ENCODE data around the gene PLBD1.
A peak's percentile ranks its signal among the peaks of the same experiment; 100 is the strongest.

The PLBD1 gene, protein sequence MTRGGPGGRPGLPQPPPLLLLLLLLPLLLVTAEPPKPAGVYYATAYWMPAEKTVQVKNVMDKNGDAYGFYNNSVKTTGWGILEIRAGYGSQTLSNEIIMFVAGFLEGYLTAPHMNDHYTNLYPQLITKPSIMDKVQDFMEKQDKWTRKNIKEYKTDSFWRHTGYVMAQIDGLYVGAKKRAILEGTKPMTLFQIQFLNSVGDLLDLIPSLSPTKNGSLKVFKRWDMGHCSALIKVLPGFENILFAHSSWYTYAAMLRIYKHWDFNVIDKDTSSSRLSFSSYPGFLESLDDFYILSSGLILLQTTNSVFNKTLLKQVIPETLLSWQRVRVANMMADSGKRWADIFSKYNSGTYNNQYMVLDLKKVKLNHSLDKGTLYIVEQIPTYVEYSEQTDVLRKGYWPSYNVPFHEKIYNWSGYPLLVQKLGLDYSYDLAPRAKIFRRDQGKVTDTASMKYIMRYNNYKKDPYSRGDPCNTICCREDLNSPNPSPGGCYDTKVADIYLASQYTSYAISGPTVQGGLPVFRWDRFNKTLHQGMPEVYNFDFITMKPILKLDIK

DNA sequence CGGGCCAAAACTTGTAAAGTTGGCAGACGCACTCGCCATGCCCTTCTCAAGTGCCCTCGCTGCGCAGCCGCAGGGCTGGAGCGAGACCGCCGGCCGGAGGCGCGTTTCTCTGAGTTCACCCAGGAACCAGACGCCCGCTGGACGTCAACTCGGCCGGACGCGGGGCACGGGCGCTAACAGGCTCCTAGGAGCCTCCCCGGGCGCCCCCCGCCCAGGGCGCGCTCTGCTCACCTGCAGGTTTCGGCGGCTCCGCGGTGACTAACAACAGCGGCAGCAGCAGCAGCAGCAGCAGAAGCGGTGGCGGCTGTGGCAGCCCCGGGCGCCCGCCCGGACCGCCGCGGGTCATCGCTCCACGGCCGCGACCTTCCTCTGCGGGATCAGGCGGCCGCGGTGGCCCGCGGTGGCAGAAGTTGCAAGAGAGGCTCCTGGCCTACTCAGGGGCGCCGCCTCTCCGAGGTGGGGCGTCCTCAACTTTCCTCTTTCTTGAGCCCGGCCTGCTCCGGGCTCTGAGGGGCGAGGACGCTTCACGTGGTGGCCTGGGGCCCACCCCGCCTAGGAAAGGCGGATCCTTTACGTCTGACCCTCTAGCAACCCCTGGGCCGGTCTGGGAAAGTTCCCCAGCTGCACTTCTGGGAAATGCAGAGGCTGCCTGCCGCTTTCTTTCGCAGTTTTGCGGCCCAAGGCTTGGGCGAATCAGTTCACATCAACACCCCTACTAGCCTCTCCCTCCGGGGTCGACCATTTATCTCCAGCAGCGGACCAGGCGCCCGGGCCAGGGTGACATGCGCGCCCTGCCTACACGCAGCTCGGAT lies at the start of gene PLBD1:
PLBD1 (minus strand) TSS at position 533 of the 812 bp plus-strand sequence; CDS start at position 346, 187 bp downstream.
- H3K27me3 ChIP-seq (ENCODE audit: control insufficient read depth, insufficient read depth, low read length), result no peaks in the 10 kb centered on the region
- H3K9ac ChIP-seq (ENCODE audit: low read length), result peak within 1 kb of the TSS; percentile 19
- H3K36me3 ChIP-seq (ENCODE audit: control insufficient read depth, insufficient read depth, low read length), result no peaks in the 10 kb centered on the region
- H3K4me3 ChIP-seq (ENCODE audit: low read length), result peak within 1 kb of the TSS; percentile 52
- no peaks in the 10 kb centered on the region for H3K4me1 ChIP-seq (ENCODE audit: control insufficient read depth, insufficient read depth, low read length)
- peak within 1 kb of the TSS; percentile 50 for H3K27ac ChIP-seq (ENCODE audit: low read depth, low read length)

GRCh38 chr12:14614704-14615121 lies 47.0 kb upstream of the PLBD1 start:
- no peak overlapping the region for H3K27ac ChIP-seq (ENCODE audit: low read depth, low read length)
- H3K9ac ChIP-seq (ENCODE audit: low read length), result no peak overlapping the region
- H3K27me3 ChIP-seq (ENCODE audit: control insufficient read depth, insufficient read depth, low read length), result no peaks in the 10 kb centered on the region
- H3K4me1 ChIP-seq (ENCODE audit: control insufficient read depth, insufficient read depth, low read length), result peaks cover 8% of the 10 kb centered on the region
- no peak overlapping the region for H3K4me3 ChIP-seq (ENCODE audit: low read length)
- peaks cover 4% of the 10 kb centered on the region for H3K36me3 ChIP-seq (ENCODE audit: control insufficient read depth, insufficient read depth, low read length)

DNA sequence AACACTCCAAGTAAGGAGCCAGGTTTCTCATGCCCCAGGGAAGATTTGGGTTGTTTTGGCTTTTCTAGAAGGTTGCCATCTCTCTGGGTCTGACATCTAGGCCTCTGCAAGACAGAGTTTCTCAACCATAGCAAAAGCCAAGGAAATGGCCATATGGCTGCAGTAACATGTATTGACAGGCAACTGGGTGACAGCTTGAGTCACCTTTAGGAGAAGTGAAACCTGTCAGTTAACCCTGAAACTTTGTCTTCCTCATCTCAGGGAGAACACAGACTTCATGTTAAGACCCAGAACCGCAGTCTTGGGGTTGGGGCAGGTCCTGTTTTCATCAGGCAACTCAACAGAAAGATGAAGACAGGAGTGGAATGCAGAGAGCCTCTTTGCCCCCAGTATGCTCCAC lies 46.0 kb upstream of the PLBD1 start:
- H3K9ac ChIP-seq (ENCODE audit: low read length), result no peak overlapping the region
- no peak overlapping the region for H3K4me3 ChIP-seq (ENCODE audit: low read length)
- peak overlapping the region; percentile 33 for H3K27ac ChIP-seq (ENCODE audit: low read depth, low read length)
- peaks cover 8% of the 10 kb centered on the region for H3K4me1 ChIP-seq (ENCODE audit: control insufficient read depth, insufficient read depth, low read length)
- peaks cover 4% of the 10 kb centered on the region for H3K36me3 ChIP-seq (ENCODE audit: control insufficient read depth, insufficient read depth, low read length)
- H3K27me3 ChIP-seq (ENCODE audit: control insufficient read depth, insufficient read depth, low read length), result no peaks in the 10 kb centered on the region

DNA sequence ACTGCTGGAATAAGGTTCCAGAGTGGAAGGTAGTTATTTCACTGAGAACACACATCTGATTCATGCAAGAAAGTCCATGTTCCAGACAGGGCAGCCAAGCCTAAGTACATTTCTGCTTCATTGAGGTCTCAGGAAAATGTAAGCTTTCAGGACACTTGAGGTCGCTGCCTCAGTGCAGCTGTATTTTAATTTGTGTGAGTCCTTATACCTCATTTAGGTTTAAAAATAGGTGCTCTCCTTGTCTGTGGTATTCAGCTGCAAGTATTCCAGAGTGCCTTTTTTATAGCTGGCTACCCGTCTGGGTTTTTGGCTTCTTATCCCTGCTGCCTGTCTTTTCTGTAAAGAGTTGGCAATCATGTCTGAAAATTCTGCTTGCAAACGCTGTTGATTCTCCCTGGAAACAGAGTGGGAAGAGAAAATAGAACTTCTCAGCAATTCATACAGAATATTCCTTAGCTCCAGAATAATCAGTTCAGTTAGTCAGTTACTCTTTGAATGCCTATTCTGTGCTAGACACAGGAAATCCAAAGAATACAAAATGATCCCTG lies 45.3 kb upstream of the PLBD1 start:
- Histone ChIP-seq H3K27me3 (ENCODE audit: control insufficient read depth, insufficient read depth, low read length) (no peaks in the 10 kb centered on the region), H3K36me3 (ENCODE audit: control insufficient read depth, insufficient read depth, low read length) (peaks cover 4% of the 10 kb centered on the region), H3K4me1 (ENCODE audit: control insufficient read depth, insufficient read depth, low read length) (peaks cover 8% of the 10 kb centered on the region), H3K4me3 (ENCODE audit: low read length) (no peak overlapping the region), H3K9ac (ENCODE audit: low read length) (no peak overlapping the region), H3K27ac (ENCODE audit: low read depth, low read length) (peak overlapping the region; percentile 33)

GRCh38 chr12:14612250-14612649 lies 44.6 kb upstream of the PLBD1 start:
- H3K27ac ChIP-seq (ENCODE audit: low read depth, low read length), result no peak overlapping the region
- H3K4me1 ChIP-seq (ENCODE audit: control insufficient read depth, insufficient read depth, low read length), result peaks cover 8% of the 10 kb centered on the region
- peaks cover 4% of the 10 kb centered on the region for H3K36me3 ChIP-seq (ENCODE audit: control insufficient read depth, insufficient read depth, low read length)
- no peaks in the 10 kb centered on the region for H3K27me3 ChIP-seq (ENCODE audit: control insufficient read depth, insufficient read depth, low read length)
- H3K9ac ChIP-seq (ENCODE audit: low read length), result no peak overlapping the region
- H3K4me3 ChIP-seq (ENCODE audit: low read length), result no peak overlapping the region

- Histone ChIP-seq H3K4me3 (ENCODE audit: low read length) (no peak overlapping the region), H3K27ac (ENCODE audit: low read depth, low read length) (no peak overlapping the region), H3K27me3 (ENCODE audit: control insufficient read depth, insufficient read depth, low read length) (no peaks in the 10 kb centered on the region)
These were observed 44.0 kb upstream of the PLBD1 start for GRCh38 chr12:14611640-14612203.

DNA sequence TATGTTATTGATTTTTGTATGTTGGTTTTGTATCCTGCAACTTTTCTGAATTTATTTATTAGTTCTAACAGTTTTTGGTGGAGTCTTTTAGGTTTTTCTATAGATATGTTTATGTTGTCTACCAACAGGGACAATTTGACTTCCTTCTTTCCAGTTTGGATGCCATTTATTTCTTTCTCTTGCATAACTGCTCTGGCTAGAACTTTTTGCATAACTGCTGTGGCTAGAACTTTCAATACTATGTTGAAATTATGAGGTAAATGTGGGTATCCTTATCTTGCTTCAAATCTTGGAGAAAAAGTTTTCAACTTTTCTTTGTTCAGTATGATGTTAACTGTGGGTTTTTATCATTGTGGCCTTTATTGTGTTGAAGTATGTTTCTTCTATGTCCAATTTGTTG lies 39.9 kb upstream of the PLBD1 start:
- H3K27ac ChIP-seq (ENCODE audit: low read depth, low read length), result no peak overlapping the region
- H3K36me3 ChIP-seq (ENCODE audit: control insufficient read depth, insufficient read depth, low read length), result no peaks in the 10 kb centered on the region
- H3K4me3 ChIP-seq (ENCODE audit: low read length), result no peak overlapping the region
- H3K27me3 ChIP-seq (ENCODE audit: control insufficient read depth, insufficient read depth, low read length), result no peaks in the 10 kb centered on the region
- no peak overlapping the region for H3K9ac ChIP-seq (ENCODE audit: low read length)
- peaks cover 2% of the 10 kb centered on the region for H3K4me1 ChIP-seq (ENCODE audit: control insufficient read depth, insufficient read depth, low read length)

More at GRCh38 chr12:14611640-14612203, 44.0 kb upstream of the PLBD1 start:
- Histone ChIP-seq H3K4me1 (ENCODE audit: control insufficient read depth, insufficient read depth, low read length) (peaks cover 8% of the 10 kb centered on the region), H3K9ac (ENCODE audit: low read length) (no peak overlapping the region), H3K36me3 (ENCODE audit: control insufficient read depth, insufficient read depth, low read length) (peaks cover 4% of the 10 kb centered on the region)

- no peaks in the 10 kb centered on the region for H3K4me1 ChIP-seq (ENCODE audit: control insufficient read depth, insufficient read depth, low read length)
- H3K27ac ChIP-seq (ENCODE audit: low read depth, low read length), result no peak overlapping the region
- no peak overlapping the region for H3K9ac ChIP-seq (ENCODE audit: low read length)
- H3K4me3 ChIP-seq (ENCODE audit: low read length), result no peak overlapping the region
- no peaks in the 10 kb centered on the region for H3K36me3 ChIP-seq (ENCODE audit: control insufficient read depth, insufficient read depth, low read length)
- no peaks in the 10 kb centered on the region for H3K27me3 ChIP-seq (ENCODE audit: control insufficient read depth, insufficient read depth, low read length)
These were observed 37.8 kb upstream of the PLBD1 start for GRCh38 chr12:14605401-14605989.

DNA sequence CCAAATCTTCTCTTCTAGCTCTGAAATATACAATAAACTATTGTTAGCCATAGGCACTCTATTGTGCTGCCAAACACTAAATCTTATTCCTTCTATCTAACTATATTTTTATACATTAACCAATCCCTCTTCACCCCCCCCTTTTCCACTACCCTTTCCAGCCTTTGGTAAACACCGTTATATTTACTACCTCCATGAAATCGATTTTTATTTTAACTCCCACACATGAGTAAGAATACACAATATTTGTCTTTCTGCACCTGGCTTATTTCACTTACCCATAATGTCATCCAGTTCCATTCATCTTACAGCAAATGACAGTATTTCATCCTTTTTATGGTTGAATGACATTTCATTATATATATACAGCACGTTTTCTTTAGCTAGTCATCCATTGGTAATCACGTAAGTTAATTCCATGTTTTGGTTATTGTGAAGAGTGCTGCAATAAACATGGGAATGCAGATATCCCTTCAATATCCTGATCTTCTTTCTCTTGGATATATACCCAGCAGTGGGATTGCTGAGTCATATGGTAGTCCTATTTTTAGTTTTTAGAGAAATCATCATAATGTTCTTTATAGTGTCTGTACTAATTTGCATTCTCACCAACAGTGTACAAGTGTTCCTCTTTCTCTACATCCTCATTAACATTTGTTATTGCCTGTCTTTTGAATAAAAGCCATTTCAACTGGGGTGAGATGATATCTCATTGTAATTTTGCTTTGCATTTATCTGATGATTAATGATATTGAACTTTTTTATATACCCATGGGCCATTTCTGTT lies 34.2 kb upstream of the PLBD1 start:
- H3K27ac ChIP-seq (ENCODE audit: low read depth, low read length), result no peak overlapping the region
- H3K4me3 ChIP-seq (ENCODE audit: low read length), result no peak overlapping the region
- no peaks in the 10 kb centered on the region for H3K27me3 ChIP-seq (ENCODE audit: control insufficient read depth, insufficient read depth, low read length)
- H3K36me3 ChIP-seq (ENCODE audit: control insufficient read depth, insufficient read depth, low read length), result no peaks in the 10 kb centered on the region
- H3K9ac ChIP-seq (ENCODE audit: low read length), result no peak overlapping the region
- H3K4me1 ChIP-seq (ENCODE audit: control insufficient read depth, insufficient read depth, low read length), result no peaks in the 10 kb centered on the region

- no peak overlapping the region for H3K9ac ChIP-seq (ENCODE audit: low read length)
- H3K27ac ChIP-seq (ENCODE audit: low read depth, low read length), result no peak overlapping the region
- no peaks in the 10 kb centered on the region for H3K36me3 ChIP-seq (ENCODE audit: control insufficient read depth, insufficient read depth, low read length)
- no peak overlapping the region for H3K4me3 ChIP-seq (ENCODE audit: low read length)
- no peaks in the 10 kb centered on the region for H3K4me1 ChIP-seq (ENCODE audit: control insufficient read depth, insufficient read depth, low read length)
- no peaks in the 10 kb centered on the region for H3K27me3 ChIP-seq (ENCODE audit: control insufficient read depth, insufficient read depth, low read length)
These were observed 29.8 kb upstream of the PLBD1 start for GRCh38 chr12:14597480-14597879.

DNA sequence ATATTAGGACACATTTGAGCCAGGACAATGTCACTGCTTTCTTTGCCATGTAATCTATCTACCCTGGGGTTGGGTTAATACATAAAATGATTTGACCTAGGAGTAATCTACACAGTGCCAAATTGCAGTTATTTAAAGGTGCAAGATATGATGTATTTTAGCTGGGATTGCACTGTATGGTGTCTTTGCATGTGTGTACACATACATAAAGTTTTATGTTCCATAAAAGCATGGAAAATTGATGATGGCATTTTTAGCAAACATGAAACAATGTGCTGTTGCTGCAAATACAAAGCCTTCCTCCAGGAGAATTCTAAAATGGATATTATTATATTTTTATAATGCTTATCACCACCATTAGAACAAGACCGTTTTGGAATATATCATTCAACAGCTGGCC lies 24.0 kb upstream of the PLBD1 start:
- Histone ChIP-seq H3K4me1 (ENCODE audit: control insufficient read depth, insufficient read depth, low read length) (no peaks in the 10 kb centered on the region), H3K4me3 (ENCODE audit: low read length) (no peak overlapping the region), H3K36me3 (ENCODE audit: control insufficient read depth, insufficient read depth, low read length) (no peaks in the 10 kb centered on the region), H3K9ac (ENCODE audit: low read length) (no peak overlapping the region), H3K27ac (ENCODE audit: low read depth, low read length) (no peak overlapping the region), H3K27me3 (ENCODE audit: control insufficient read depth, insufficient read depth, low read length) (no peaks in the 10 kb centered on the region)
